GM19467 (cell line): ENCODE results near the gene CAMKK1.

Experiments
- ATAC-seq: cut with Tn5 transposase; IDR thresholded peaks from one replicate; pipeline ENCODE4 v1.9.1; 2021; ENCODE audit warnings: mild to moderate bottlenecking, moderate library complexity; ENCODE audit not compliant: unreplicated experiment

Gene CAMKK1

DNA sequence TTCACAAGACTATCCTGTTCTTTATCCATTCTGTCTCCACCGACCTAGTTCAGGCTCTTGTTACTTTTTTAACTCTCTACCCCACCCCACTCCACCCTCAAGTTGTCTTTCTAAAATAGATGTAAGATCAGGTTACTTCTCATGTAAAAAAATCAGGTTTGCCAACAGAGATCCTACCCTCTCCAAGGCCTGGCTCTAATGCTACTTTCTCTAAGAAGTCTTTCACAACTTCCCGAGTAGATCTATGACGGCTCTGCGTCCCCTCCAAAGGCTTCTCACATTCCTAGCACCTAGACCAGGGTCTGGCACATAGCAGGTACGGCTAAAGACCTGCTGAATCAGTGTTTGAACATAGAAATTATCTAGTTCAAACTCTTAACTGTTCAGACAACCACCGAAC lies 77.7 kb downstream of the CAMKK1 start:
- no peak for ATAC-seq

DNA sequence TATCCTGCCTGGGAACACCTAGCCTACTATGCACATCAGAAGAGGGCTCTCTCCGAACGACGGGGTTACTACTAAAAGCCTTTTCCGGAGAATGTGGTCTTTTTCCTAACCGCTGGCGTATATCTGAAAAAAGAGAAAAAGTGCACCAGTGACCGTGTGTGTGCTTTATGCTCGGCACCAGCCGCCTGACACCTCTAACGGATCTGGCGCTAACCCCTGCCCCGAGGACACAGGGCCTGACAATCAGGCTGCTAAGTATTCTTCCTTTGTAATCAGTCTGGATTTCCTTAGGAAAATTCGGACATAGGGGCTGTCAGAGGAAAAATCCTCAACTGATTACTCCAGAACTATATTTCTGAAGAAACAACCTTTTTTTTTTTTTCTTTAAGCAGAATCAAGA lies 78.5 kb downstream of the CAMKK1 start:
- ATAC-seq, result no peak

DNA sequence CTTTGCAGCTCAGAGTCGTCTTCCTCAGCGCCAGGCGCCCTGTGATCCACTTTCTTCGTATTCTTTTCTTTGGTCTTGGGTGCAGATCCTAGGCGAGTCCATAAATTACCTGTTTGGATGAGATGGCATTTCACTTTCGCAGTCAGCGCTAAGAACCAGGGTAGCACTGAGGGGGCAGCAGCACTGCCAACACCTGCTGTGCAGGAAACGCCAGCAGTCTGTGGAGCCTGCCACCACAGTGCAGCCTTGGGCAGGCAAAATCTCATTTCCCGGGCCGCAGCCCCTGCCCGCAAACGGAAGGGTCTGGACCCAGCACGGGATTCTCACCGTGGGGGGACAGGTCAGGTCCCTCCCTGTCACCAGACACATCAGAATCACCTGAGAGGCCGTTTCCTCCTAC lies 79.7 kb downstream of the CAMKK1 start:
- ATAC-seq, result no peak

DNA sequence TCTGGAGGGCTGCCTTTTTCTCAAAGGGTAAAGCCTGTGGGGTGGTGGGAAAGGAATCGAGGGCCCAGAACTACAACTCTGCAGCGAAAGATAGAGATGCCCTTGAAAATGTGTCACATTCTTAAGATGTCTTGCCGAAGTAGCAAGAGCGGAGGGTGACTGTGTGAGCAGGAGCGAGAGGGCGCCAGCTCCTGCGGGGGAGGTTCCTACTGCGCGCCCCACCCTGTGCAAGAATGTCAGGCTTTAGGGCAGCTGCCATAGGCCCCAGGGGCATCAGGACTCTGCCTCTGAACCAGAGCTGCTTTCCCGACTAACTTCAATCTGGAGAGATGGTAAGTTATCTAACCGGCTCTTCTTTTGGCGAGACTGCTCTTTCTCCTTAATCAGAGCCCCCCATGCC lies 80.1 kb downstream of the CAMKK1 start:
- ATAC-seq, result no peak

DNA sequence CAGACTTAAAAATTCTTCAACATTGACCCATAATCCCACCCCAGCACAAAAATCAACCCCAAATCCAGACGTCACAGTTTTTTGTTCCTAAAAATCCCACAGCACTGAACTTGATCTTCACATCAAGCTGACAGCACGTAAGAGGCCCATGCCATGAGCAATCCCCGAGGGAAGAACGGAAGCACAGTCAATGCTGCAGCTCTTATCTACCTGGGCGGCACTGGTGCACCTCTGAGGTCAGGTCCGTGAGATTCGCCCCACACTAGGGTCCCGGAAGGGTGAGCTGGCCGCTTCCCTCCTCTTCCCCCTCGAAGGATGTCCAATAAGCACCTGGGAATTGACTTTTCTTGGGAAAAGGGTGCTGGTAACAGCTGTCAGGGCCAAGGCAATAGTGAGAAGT lies 80.6 kb downstream of the CAMKK1 start:
- ATAC-seq, result no peak
